ENCODE data around the gene ZNF529. TPM values are rescaled to one million over a fixed set of nuclear protein-coding genes. Genes with fewer than 3 reads are reported as not detected.

Gene ZNF529
- polyA plus RNA-seq, 2 of the 4 experiments (the other 2 are of a cell fraction) = 3.1 to 7.0 TPM

- Histone ChIP-seq H3K4me2 (no peak overlapping the region), H3K4me1 (no peaks in the 10 kb centered on the region), H3K4me3 (no peak overlapping the region), H3K9me3 (peaks cover 97% of the 10 kb centered on the region), H3K27ac (no peak overlapping the region)
- POLR2A ChIA-PET = no interaction called here
- CTCF ChIA-PET = interaction anchor here (1.0 kb wide), 1 partner anchor 60 kb away, joined by 3 read pairs; no protein-coding TSS in a partner anchor
- ATAC-seq (no peak), DNase-seq (ENCODE audit: low read depth in 1 of 2, low spot score in 1 of 2) (no peak), FAIRE-seq (no peak)
- TF ChIP-seq FOSL2 (IDR thresholded peaks at IDR 0.05) (no peak), FOSL2 (CRISPR knock-in tag; IDR thresholded peaks at IDR 0.05) (no peak), HDAC2 (IDR thresholded peaks at IDR 0.05) (no peak), ZC3H11A (IDR thresholded peaks at IDR 0.05) (no peak), MAX (IDR thresholded peaks at IDR 0.05) (no peak), PHF8 (IDR thresholded peaks at IDR 0.05; ENCODE audit: borderline replicate concordance, low read depth) (no peak), CEBPB (IDR thresholded peaks at IDR 0.05) (no peak), SREBF2 (IDR thresholded peaks at IDR 0.05) (no peak), REST (IDR thresholded peaks at IDR 0.05) (no peak), RARB (CRISPR knock-in tag; IDR thresholded peaks at IDR 0.05) (no peak), TFCP2L1 (CRISPR knock-in tag; IDR thresholded peaks at IDR 0.05) (no peak), FOXS1 (CRISPR knock-in tag; IDR thresholded peaks at IDR 0.05) (no peak), EP300 (IDR thresholded peaks at IDR 0.05) (no peak), CHD2 (IDR thresholded peaks at IDR 0.05; ENCODE audit: low read length, partially characterized antibody) (no peak), CBX2 (IDR thresholded peaks at IDR 0.05; ENCODE audit: borderline replicate concordance, low read depth) (no peak)
- TF ChIP-seq, protein P1, sequence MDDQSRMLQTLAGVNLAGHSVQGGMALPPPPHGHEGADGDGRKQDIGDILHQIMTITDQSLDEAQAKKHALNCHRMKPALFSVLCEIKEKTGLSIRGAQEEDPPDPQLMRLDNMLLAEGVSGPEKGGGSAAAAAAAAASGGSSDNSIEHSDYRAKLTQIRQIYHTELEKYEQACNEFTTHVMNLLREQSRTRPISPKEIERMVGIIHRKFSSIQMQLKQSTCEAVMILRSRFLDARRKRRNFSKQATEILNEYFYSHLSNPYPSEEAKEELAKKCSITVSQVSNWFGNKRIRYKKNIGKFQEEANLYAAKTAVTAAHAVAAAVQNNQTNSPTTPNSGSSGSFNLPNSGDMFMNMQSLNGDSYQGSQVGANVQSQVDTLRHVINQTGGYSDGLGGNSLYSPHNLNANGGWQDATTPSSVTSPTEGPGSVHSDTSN (IDR thresholded peaks at IDR 0.05) = no peak
- TF ChIP-seq, protein P2, sequence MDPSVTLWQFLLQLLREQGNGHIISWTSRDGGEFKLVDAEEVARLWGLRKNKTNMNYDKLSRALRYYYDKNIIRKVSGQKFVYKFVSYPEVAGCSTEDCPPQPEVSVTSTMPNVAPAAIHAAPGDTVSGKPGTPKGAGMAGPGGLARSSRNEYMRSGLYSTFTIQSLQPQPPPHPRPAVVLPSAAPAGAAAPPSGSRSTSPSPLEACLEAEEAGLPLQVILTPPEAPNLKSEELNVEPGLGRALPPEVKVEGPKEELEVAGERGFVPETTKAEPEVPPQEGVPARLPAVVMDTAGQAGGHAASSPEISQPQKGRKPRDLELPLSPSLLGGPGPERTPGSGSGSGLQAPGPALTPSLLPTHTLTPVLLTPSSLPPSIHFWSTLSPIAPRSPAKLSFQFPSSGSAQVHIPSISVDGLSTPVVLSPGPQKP (IDR thresholded peaks at IDR 0.05; ENCODE audit: low read depth, low read length) = no peak
Observed at GRCh38 chr19:36579255-36579654, 6.2 kb upstream of the ZNF529 start.

DNA sequence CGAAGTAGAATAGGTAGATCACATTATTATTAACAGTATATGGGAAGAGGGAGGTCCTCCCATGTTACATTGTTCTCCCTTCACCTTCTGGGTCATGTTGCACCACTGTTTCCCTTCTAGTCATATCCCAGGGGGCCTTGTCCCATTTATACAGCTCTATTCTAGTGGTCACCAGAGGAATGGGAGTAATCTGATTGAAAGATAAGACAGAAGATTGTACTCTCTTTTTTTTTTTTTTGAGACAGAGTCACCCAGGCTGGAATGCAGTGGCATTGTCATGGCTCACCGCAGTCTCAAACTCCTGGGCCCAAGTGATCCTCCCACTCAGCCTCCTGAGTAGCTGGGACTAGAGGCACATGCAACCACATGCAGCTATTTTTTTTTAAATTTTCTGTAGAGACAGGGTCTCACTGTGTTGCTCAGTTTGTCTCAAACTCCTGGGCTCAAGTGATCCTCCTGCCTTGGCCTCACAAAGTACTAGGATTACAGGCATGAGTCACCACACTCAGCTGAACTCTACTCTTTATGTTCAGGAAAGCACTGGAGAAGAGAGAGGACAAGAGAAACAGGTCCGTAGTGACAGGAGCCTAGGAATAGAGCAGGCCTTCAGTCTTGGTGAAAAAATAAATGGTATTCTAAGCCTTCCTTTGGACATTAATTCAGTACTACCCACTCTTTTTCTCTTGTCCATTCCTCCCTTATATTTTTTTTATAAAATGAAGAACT is 4.3 kb upstream of the ZNF529 start:
- 88% methylated on average over 3 of the region's 3 CpGs for whole genome bisulfite sequencing (ENCODE audit: missing lambda C conversion rate)
- no peak for TF ChIP-seq HOXB5 (CRISPR knock-in tag; IDR thresholded peaks at IDR 0.05)
- TF ChIP-seq RFX5 (IDR thresholded peaks at IDR 0.05) = no peak
- no peak for TF ChIP-seq MYC (IDR thresholded peaks at IDR 0.05; ENCODE audit: borderline replicate concordance, low read length)
- TF ChIP-seq HEYL (CRISPR knock-in tag; IDR thresholded peaks at IDR 0.05) = no peak
- TF ChIP-seq ZNF302 (CRISPR knock-in tag; IDR thresholded peaks at IDR 0.05) = no peak
- no peak for TF ChIP-seq REST (IDR thresholded peaks at IDR 0.05)
- no peak for TF ChIP-seq FOXS1 (CRISPR knock-in tag; IDR thresholded peaks at IDR 0.05)
- no peak for TF ChIP-seq EHF (CRISPR knock-in tag; IDR thresholded peaks at IDR 0.05)
- no peak for TF ChIP-seq POLR2AphosphoS2 (conservative IDR thresholded peaks at IDR 0.05; ENCODE audit: low read length)
- no peak for TF ChIP-seq MAZ (IDR thresholded peaks at IDR 0.05; ENCODE audit: borderline replicate concordance, low read depth, low read length)
- no peak for TF ChIP-seq NR3C1 (IDR thresholded peaks at IDR 0.05)
- TF ChIP-seq, protein P3, sequence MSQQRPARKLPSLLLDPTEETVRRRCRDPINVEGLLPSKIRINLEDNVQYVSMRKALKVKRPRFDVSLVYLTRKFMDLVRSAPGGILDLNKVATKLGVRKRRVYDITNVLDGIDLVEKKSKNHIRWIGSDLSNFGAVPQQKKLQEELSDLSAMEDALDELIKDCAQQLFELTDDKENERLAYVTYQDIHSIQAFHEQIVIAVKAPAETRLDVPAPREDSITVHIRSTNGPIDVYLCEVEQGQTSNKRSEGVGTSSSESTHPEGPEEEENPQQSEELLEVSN (IDR thresholded peaks at IDR 0.05; ENCODE audit: borderline replicate concordance, low read depth) = no peak
- TF ChIP-seq HOXB13 (CRISPR knock-in tag; IDR thresholded peaks at IDR 0.05; ENCODE audit: low read depth) = no peak

More for the DNA sequence above, 4.3 kb upstream of the ZNF529 start:
- ATAC-seq = no peak
- POLR2A ChIA-PET = interaction anchor here (0.7 kb wide), 1 partner anchor 199 kb away, joined by 5 read pairs; no protein-coding TSS in a partner anchor
- FAIRE-seq = no peak
- Histone ChIP-seq H3K4me1 (no peaks in the 10 kb centered on the region), H3K4me3 (no peak overlapping the region), H3K9me3 (peaks cover 96% of the 10 kb centered on the region), H3K27ac (no peak overlapping the region), H3K4me2 (no peak overlapping the region)
- DNase-seq (ENCODE audit: low read depth in 1 of 2, low spot score in 1 of 2) = no peak
- CTCF ChIA-PET = interaction anchor here (0.6 to 1.2 kb wide), 4 partner anchors 10 to 94 kb away, joined by 3 read pairs; no protein-coding TSS in a partner anchor
